Left cardiac atrium (tissue), 4 donors: ENCODE data around the gene TDRKH. TPM values are rescaled to one million over a fixed set of nuclear protein-coding genes. Genes with fewer than 3 reads are reported as not detected.

ENCODE experiments used
- ATAC-seq, 2 donors: fragments of 200-7000 bp; cut with Tn5 transposase; one replicate each; pipeline ENCODE4 v1.9.1; 2020; ENCODE audit warnings: mild to moderate bottlenecking in 2 of 2, moderate library complexity in 2 of 2
- DNase-seq: peaks from one replicate; pipeline ENCODE4 v3.0.0-alpha.2; 2020
- intact Hi-C, 2 donors: fragments of 100-400 bp; cut with DNase I; formaldehyde crosslinking; loops; one replicate each; pipeline versions ENCODE4 v1.14.1 to v1.15.1; 2022 to 2023
- total RNA-seq, 2 donors: library from RNA; stranded (reverse); fragmentation: NEBNext Ultra II Directional; extraction: Animal tissue kit (Norgen Biotek cat#: 25700); gene quantifications; one replicate each; pipeline ENCODE4 v1.2.1, GENCODE V29; 2021
- donor health status: DM: no; HTN: yes; CAD: no.
- donor health status: DM: no; HTN: yes; CAD: no; lungs with severe emphysema.
- donor health status: DM: yes; HTN: yes; CAD: no.
- donor health status: Dilated cardiomyopathy.

TDRKH gene
- total RNA-seq, 2 donors from 2014 or later = 4.4 to 6.7 TPM

- DNase-seq (no peak), ATAC-seq (no peak)
- intact Hi-C loops = no loop called here
Measured at GRCh38 chr1:151827853-151828252, 37.6 kb upstream of the TDRKH start.

GRCh38 chr1:151825751-151826660 is 35.7 kb upstream of the TDRKH start:
- DNase-seq (no peak), ATAC-seq (no peak)
- intact Hi-C loops = no loop called here

GRCh38 chr1:151825204-151825603 is 34.9 kb upstream of the TDRKH start:
- intact Hi-C loops = no loop called here
- ATAC-seq (peak in 1 of 2 donors; percentile 31), DNase-seq (no peak)

GRCh38 chr1:151823175-151823574 is 32.9 kb upstream of the TDRKH start:
- ATAC-seq (no peak), DNase-seq (no peak)
- intact Hi-C loops = no loop called here

- DNase-seq = no peak
- no peak for ATAC-seq
- intact Hi-C loops = no loop called here
Measured at GRCh38 chr1:151822404-151822803, 32.1 kb upstream of the TDRKH start.

DNA sequence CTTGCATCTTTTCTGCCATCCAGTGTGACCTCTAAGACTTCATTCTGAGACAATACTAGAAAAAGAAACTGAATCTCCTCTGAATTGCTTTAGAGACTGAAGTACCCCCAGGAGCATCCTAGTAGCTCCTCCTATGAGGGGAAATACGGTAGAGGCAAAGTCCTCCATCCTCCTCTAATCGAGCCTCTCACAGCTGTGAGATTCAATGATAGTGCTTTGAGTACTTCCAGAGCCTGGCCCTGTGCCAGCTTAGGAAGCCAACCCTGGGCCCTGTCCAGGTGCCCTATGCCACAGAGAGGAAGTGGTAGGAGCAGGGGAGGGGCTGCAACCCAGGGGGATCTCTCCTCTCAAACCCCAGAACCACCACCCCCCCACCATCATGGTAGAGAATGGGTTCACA is 30.6 kb upstream of the TDRKH start:
- no peak for DNase-seq
- intact Hi-C loops = no loop called here
- no peak for ATAC-seq

DNA sequence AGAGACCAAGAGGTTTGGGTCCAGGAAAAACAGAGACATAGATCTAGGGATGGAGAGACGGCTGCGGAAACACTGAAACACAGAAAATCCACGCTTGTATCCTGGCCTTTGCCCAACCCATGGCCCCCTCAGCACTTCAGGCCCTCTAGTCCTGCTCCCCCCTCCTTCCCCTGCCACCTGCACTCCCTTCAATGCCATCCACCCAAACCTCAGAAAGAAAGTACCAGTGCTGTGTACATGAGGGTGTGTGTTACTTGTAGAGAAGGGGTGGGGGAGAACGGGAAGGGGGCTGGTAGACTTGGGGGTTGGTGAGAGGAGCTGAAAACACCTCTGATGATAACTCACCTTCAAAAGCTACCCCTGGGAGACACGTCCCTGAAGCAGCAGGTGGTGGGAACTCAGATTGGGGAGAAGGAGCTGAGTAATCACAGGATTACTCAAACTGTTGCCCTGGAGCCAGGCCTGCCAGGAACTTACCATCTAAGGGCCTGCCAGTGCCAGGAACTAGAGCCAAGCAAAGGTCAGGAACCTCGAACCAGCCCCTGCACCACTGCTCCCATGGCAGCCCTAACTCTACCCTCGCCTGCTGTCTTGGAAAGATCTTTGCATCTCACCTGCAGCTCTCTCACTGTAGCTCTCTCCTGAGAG is 29.8 kb upstream of the TDRKH start:
- ATAC-seq = peak; percentile 31 to 80
- intact Hi-C loops = no loop called here
- DNase-seq = no peak

- ATAC-seq (no peak), DNase-seq (no peak)
- intact Hi-C loops = no loop called here
Measured at GRCh38 chr1:151819227-151819835, 29.0 kb upstream of the TDRKH start.

DNA sequence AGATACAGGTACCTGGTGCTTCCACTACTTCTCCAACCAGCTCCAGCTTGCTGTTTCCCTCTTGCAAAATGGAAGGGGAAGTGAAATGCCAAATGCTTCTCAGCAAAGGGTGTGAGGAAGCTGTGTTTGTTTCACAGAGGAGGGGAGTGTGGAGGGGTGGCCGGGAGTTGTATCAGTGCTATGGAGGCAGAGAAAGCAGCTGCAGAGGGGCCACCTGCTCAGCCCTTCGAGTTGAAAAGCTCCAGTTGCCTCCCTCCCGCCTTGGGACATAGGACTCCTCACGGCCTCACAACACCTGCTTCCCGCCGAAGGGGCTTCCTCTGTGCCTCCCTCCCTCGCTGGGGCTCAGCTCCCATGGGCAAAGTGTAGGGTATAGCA is 27.0 kb upstream of the TDRKH start:
- no peak for ATAC-seq
- intact Hi-C loops = no loop called here
- no peak for DNase-seq

DNA sequence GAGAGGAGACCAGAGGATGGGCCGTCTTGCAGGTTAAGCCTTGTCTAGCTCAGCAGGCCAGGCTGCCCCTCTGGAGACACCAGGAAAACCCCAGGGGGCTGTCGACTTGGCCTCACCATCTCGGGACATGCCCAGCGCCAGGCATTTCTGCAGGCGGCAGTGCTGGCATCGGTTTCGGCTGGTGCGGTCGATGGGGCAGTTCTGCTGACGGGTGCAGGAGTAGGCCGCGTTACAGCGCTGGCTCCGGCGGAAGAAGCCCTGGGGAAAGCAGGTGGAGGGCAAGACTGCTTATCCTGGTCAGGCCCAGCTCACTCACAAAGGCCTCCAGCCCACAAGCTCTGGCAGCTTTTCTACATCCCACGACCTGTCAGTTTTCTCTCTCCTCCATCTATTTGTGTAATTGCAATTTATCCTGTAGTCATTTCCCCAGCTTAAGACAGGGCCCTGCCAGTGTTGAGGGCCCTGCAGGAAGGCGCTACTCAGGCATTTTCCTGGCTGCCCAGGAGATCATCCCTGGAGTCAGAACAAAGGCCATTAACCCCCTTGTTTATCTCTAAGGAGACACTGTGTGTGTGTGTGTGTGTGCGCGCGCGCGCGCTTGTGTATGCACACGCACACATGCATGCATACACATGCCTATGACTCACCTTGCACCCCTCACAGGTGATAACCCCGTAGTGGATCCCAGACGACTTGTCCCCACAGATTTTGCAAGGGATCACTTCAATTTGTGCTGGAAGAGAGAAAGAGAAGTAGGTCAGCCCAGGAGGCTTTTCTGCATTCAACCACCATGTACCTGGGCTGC is 26.4 kb upstream of the TDRKH start:
- DNase-seq = no peak
- intact Hi-C loops = no loop called here
- ATAC-seq = no peak

DNA sequence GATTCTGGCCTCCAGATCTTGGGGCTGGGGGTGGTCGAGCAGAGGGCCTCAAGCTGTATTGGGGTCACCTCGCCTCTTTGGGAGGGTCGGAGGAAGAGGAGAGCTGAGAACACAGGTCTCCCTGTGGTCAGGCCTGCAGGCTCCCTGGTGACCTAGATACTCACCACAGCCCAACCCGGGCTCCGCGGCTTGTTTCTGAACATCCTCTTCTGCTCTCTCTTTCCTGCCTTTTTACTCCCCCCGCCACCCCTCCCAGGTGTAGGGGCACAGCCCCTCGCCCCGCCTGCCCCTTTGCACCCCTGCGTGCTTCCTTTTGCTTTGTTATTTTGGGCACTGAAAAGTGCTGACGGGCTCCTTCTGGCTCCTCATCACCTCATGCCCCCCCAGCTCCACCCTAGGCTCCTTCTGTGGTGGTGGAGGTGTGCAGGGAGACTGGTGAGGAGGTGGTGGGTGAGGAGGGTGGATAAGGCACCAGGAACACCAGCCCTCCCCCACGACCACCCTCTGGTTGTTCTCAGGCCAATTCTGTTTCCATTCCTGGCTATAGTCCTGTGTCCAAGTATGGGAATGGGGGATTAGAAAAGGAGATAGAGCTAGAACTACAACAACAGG is 25.5 kb upstream of the TDRKH start:
- peak in 1 of 2 donors; percentile 25 for ATAC-seq
- intact Hi-C loops = no loop called here
- no peak for DNase-seq

DNA sequence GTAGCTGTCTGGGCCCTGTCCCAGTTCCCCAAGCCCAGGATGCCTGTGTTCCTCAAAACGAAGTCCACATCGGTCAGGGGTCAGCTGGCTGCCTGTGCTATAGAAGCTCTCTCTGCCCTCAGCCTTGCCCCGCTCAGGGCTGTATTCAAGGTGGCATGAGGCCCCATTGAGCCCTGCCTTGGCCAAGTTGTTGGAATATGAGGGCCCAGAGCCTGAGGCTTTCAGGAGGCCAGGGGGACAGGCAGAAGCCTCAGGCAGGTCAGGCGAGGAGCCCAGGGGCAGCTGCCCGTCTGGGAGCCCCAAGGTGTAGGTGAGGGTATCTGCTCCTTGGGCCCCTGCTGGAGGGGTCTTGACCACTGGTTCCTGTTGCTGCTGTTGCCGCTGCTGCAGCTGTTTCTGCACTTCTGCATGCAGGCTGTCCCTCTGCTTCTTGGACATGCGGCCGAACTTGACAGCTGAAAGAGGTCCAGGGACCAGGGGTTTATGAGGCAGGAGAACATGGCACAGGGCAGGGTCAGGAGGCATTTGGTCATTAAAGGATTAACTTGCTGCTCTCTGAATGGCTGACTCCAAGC is 24.8 kb upstream of the TDRKH start:
- no peak for DNase-seq
- intact Hi-C loops = no loop called here
- no peak for ATAC-seq

GRCh38 chr1:151814426-151814825 is 24.1 kb upstream of the TDRKH start:
- ATAC-seq (no peak), DNase-seq (no peak)
- intact Hi-C loops = no loop called here

GRCh38 chr1:151813271-151813977 is 23.1 kb upstream of the TDRKH start:
- DNase-seq = no peak
- intact Hi-C loops = no loop called here
- no peak for ATAC-seq

GRCh38 chr1:151811181-151811580 is 20.9 kb upstream of the TDRKH start:
- DNase-seq (no peak), ATAC-seq (no peak)
- intact Hi-C loops = no loop called here

DNA sequence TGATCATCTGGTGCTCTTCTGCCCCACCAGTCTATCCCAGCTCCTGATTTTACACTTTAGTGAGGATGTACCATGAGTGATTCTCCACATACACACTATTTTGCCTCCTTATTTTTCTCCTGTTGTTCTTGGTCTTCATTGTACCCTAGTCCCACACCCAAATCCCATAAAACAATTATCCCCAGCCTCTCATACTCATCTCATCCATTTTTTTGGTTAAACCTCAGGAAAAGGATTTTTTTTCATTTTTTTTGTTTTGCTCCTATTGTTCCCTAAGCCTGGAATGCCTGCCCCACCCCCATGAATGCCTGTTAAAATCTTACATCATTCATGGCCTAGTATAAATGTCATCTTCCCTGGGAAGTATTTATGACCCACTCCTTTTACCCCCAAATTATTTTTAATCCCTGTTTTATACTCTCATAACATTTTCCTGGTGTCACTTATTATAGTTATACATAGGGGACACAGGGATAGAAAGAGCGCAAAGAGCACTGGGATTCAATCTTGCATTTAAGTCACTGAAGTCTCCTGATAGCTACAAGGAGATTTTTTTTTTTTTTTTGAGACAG is 19.8 kb upstream of the TDRKH start:
- DNase-seq = no peak
- intact Hi-C loops = no loop called here
- ATAC-seq = no peak

DNA sequence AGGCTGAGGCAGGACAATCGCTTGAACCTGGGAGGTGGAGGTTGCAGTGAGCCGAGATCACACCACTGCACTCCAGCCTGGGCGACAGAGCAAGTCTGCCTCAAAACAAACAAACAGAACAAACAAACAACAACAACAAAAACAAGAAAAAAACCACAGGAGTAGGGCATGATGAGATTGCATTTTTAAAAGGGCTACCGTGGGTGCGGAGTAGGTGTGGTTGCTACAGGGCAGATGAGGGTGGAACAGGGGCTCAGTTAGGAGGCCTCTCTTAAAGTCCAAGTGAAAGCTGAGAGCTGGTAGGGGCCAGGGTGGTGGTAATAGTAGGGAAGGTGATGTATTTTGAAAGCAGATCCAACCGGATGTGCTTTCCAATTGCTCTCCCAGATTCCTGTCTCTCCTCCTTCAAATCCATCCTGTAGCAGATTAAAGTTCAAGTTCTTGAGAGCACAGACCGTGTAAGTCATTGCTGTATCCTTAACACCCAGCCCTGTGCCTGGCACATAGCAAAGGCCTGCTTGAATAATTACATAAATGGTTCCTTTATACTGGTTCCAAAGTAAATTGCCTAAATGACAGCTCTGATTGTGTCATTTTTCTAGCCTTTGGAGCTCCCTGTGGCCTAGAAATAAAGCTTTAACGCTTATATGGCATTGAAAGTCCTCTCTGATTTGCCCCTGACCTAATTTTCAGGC is 19.1 kb upstream of the TDRKH start:
- ATAC-seq = peak in 1 of 2 donors; percentile 69
- DNase-seq = no peak
- intact Hi-C loops = no loop called here
